Mucosa of rectum (tissue), 2 donors: ENCODE data around the gene LSAMP.

Experiments
- H3K27ac ChIP-seq, 2 donors: one replicate each; pipeline ENCODE4 v1.7.0; 2013; ENCODE audit warnings: inconsistent platforms in 2 of 2, low read depth in 2 of 2, low read length in 2 of 2
- H3K27me3 ChIP-seq, 2 donors: one replicate each; pipeline ENCODE4 v1.7.0; 2013; ENCODE audit warnings: low read length in 2 of 2; ENCODE audit not compliant: control insufficient read depth in 2 of 2, insufficient read depth in 2 of 2
- H3K36me3 ChIP-seq, 2 donors: one replicate each; pipeline ENCODE4 v1.7.0; 2013; ENCODE audit warnings: low read length in 2 of 2; ENCODE audit not compliant: control insufficient read depth in 2 of 2, insufficient read depth in 2 of 2
- H3K4me1 ChIP-seq, 2 donors: one replicate each; pipeline ENCODE4 v1.7.0; 2013; ENCODE audit warnings: low read length in 2 of 2, mild to moderate bottlenecking in 1 of 2; ENCODE audit not compliant: control insufficient read depth in 2 of 2, insufficient read depth in 2 of 2
- H3K4me3 ChIP-seq, 2 donors: one replicate each; pipeline ENCODE4 v1.7.0; 2013; ENCODE audit warnings: low read length in 2 of 2
- H3K9ac ChIP-seq, 2 donors: one replicate each; pipeline ENCODE4 v1.7.0; 2013; ENCODE audit warnings: low read length in 2 of 2, low read depth in 1 of 2, mild to moderate bottlenecking in 1 of 2
- H3K9me3 ChIP-seq, 2 donors: one replicate each; pipeline ENCODE4 v1.7.0; 2013; ENCODE audit warnings: low read length in 2 of 2; ENCODE audit not compliant: control insufficient read depth in 2 of 2
- donor health status: healthy.
- donor health status: Normal muscosa, but diverticular disease.

Gene LSAMP

DNA sequence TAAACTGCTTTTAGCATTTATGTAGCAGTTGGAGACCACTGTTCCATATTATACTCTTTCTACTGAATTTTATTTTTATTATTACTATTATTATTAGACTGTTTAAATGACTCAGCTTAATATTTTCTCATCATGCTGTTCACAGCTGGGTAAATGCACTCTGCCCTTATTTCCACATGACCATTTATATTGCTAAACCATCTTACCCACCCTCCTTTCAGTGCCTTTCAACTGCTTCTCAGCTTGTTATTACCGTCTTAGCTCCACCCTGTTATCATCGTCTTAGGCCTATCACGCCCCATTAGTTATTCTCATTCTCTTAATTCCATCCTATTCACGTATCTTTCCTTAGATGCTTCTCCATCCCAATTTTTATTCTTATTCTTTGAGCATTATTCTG, 609.3 kb downstream of the LSAMP start:
- Histone ChIP-seq H3K4me3 (no peak overlapping the region), H3K9me3 (no peaks in the 10 kb centered on the region), H3K9ac (no peak overlapping the region), H3K27ac (no peak overlapping the region), H3K27me3 (no peaks in the 10 kb centered on the region), H3K36me3 (no peaks in the 10 kb centered on the region), H3K4me1 (no peaks in the 10 kb centered on the region)

DNA sequence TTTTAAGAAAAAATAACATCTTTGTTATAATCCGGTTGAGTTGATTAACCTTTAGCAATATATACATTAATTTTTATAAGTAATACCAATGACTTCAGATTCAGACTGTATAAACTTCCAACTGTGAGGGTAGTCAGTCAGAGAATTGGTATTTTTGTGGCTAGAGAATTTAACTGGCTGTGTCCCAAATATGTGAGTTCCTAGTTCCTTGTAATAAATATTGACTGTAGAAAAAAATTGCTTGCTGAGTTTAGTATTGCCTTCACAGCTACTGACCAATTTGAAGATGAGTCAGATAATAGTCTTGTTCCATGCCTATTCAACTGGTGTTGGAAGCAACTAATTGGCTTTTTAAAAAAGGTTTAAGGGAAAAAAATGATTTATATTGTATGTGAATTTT, 611.2 kb downstream of the LSAMP start:
- Histone ChIP-seq H3K9ac (no peak overlapping the region), H3K27ac (no peak overlapping the region), H3K27me3 (no peaks in the 10 kb centered on the region), H3K4me1 (no peaks in the 10 kb centered on the region), H3K36me3 (no peaks in the 10 kb centered on the region), H3K4me3 (no peak overlapping the region), H3K9me3 (no peaks in the 10 kb centered on the region)

DNA sequence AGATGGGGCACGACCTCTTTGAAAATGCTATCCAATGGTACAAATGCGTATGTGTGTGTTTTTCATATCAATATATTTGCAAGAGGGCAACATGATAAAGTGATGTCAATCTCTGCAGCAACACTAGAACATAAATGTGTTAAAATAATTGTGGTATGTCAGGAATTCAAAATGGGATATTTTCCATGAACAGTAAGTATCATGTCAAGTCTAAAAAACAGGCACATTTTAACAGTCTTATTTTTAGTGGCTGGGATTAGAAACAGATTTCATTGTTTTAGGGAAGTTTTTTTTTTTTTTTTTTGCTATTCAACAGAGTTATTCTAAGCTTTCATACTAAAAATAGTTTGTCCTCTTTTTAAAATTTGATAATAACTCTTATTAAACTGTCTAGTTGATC, 612.2 kb downstream of the LSAMP start:
- Histone ChIP-seq H3K9ac (no peak overlapping the region), H3K27ac (no peak overlapping the region), H3K36me3 (no peaks in the 10 kb centered on the region), H3K4me1 (no peaks in the 10 kb centered on the region), H3K4me3 (no peak overlapping the region), H3K9me3 (no peaks in the 10 kb centered on the region), H3K27me3 (no peaks in the 10 kb centered on the region)

DNA sequence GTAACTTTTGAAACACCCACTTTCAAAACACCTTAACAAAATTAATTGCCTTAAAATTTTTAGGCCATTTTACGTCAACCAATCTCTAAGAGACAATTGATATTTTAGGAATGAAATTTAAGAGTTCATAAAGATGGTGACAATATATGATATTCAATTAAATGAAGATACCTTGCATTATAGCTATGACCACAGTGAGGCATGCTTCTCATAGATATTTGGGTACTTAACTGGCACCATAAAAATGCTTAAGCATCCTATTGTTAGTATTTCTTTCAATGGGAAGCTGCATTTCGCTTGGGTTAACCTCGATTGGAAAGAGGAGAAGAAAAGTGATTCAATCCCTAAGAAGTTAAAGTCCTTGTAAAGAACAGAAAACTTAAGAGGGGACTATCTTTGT, 613.0 kb downstream of the LSAMP start:
- H3K4me3 ChIP-seq: no peak overlapping the region
- no peaks in the 10 kb centered on the region for H3K36me3 ChIP-seq
- no peaks in the 10 kb centered on the region for H3K27me3 ChIP-seq
- H3K27ac ChIP-seq: no peak overlapping the region
- no peaks in the 10 kb centered on the region for H3K9me3 ChIP-seq
- H3K9ac ChIP-seq: no peak overlapping the region
- H3K4me1 ChIP-seq: no peaks in the 10 kb centered on the region

DNA sequence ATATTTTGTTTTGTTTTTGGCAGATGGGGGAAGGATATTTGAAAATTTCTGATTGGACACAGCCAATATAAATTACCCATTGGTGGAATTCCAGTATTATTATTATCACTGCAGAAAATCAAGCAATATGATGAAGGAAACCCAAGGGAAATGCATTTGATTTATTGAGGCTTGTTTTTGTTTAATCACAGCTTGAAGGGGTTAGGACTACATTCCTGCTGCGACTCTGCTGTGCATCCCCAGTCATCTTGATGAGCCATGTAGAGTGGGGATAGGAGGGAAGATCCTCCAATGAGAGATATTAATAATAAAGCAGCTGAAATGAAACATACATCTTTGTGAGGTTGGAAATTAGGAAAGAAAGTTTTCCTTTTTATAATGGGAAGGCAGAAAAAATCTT, 613.4 kb downstream of the LSAMP start:
- Histone ChIP-seq H3K4me3 (no peak overlapping the region), H3K36me3 (no peaks in the 10 kb centered on the region), H3K27me3 (no peaks in the 10 kb centered on the region), H3K4me1 (no peaks in the 10 kb centered on the region), H3K27ac (no peak overlapping the region), H3K9me3 (no peaks in the 10 kb centered on the region), H3K9ac (no peak overlapping the region)

DNA sequence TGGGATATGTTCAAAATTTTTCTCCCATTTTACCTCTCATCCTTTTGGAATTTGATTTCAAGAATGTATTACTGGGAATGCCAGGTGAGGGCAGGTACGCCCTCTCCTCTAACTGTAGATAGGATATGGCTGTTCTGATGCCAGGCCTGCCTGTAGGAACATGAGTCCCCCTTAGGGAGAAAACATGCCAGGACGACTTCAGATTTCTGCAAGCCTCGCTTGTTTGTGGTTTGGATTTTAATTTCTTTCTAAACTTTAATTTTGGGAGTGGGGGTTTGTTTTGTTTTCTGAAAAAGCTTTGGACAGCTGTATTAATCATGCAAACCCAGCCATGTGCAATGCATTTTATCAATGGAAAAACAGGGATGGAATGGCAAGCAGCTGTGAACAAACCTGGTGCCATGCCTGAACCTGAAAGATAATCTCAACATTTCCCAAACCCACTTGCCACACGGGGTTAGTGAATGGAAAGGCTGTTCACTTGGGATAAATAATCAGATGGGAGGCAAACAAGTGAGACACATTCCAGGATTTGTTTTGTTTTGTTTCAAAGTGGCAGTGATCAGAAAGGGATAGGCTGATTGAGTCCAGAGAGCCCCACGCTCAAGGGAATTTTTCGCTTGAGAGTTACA, 614.4 kb downstream of the LSAMP start:
- no peak overlapping the region for H3K27ac ChIP-seq
- no peaks in the 10 kb centered on the region for H3K27me3 ChIP-seq
- no peaks in the 10 kb centered on the region for H3K4me1 ChIP-seq
- no peaks in the 10 kb centered on the region for H3K9me3 ChIP-seq
- no peaks in the 10 kb centered on the region for H3K36me3 ChIP-seq
- no peak overlapping the region for H3K9ac ChIP-seq
- H3K4me3 ChIP-seq: no peak overlapping the region

DNA sequence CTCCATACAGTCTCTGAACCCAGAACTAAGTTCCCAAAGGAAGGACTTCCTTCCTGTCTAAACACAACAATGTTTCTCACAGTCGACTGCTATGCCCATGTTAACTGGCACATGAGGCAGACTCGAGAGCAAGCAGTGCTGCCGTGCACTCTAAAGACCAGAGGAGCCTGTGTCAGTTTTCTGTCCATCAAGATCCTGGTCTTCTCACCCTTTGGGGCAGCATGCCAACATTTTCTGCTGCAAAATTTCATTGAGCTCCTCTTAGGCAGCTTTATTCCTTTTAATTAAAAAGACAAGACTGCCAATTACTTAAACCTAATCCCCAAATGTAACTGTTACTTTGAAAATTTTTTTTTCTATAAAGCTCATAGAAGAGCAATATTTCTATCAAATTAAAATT, 616.9 kb downstream of the LSAMP start:
- no peak overlapping the region for H3K4me3 ChIP-seq
- H3K27ac ChIP-seq: no peak overlapping the region
- H3K9me3 ChIP-seq: no peaks in the 10 kb centered on the region
- no peaks in the 10 kb centered on the region for H3K4me1 ChIP-seq
- H3K9ac ChIP-seq: no peak overlapping the region
- no peaks in the 10 kb centered on the region for H3K27me3 ChIP-seq
- no peaks in the 10 kb centered on the region for H3K36me3 ChIP-seq

DNA sequence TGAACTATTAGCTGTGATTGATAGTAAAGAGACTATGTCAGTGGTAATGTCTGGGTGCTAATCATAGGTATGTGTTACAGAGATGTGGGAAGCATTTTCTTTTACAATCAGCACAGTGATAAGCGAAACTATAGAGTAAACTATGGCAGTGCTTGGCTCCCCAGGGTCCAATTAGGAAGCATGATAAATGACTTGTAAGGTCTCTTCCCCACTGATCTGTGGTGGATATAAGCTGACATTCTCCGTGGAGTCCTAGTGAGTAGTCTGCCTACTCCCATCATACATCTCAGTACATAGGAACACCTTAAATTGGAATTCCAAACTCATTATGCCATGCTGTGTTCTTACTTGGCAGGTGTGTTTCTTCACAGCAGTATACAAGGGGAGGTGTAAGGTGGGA, 617.8 kb downstream of the LSAMP start:
- H3K9me3 ChIP-seq: no peaks in the 10 kb centered on the region
- H3K36me3 ChIP-seq: no peaks in the 10 kb centered on the region
- no peak overlapping the region for H3K9ac ChIP-seq
- no peaks in the 10 kb centered on the region for H3K27me3 ChIP-seq
- no peaks in the 10 kb centered on the region for H3K4me1 ChIP-seq
- no peak overlapping the region for H3K27ac ChIP-seq
- no peak overlapping the region for H3K4me3 ChIP-seq

DNA sequence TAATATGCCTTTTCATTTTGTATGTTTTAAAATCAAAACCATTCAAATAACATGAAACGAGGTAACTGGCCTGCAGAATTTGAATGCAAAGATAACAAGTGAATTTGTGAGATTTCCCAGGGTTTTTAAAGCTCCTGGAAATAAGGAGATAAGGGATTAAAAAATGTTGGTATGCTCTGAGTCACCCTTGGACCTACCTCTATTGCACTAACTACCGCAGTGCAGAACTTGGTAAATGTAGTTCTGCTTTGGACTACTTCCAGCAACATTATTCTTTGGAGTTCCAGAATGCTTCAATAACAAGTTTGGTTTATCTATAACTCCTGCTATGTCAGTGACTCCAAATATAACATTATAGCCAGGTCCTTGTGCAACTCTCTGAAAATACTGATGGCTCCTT, 620.2 kb downstream of the LSAMP start:
- Histone ChIP-seq H3K9ac (no peak overlapping the region), H3K4me3 (no peak overlapping the region), H3K9me3 (no peaks in the 10 kb centered on the region), H3K27ac (no peak overlapping the region), H3K4me1 (no peaks in the 10 kb centered on the region), H3K36me3 (no peaks in the 10 kb centered on the region), H3K27me3 (no peaks in the 10 kb centered on the region)

DNA sequence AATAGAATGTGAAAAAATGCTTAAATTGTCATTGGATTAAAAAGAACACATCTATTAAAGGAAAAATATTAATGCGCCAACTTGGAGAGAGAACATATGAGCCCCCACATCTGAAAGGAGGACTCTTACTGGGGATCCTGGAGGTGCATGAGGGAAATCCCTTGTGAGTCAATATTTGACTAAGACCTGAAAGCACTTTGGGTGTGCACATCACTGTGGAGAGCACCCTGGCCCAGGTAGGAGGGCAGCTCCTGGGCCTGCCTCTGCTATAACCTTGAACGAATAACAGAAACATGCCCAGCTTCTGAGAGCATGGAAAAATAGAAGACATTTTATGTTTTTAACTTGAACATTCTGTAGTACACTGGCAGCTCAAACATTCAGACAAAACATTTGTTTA, 622.2 kb downstream of the LSAMP start:
- Histone ChIP-seq H3K4me1 (no peaks in the 10 kb centered on the region), H3K4me3 (no peak overlapping the region), H3K9ac (no peak overlapping the region), H3K36me3 (no peaks in the 10 kb centered on the region), H3K9me3 (no peaks in the 10 kb centered on the region), H3K27me3 (no peaks in the 10 kb centered on the region), H3K27ac (no peak overlapping the region)

DNA sequence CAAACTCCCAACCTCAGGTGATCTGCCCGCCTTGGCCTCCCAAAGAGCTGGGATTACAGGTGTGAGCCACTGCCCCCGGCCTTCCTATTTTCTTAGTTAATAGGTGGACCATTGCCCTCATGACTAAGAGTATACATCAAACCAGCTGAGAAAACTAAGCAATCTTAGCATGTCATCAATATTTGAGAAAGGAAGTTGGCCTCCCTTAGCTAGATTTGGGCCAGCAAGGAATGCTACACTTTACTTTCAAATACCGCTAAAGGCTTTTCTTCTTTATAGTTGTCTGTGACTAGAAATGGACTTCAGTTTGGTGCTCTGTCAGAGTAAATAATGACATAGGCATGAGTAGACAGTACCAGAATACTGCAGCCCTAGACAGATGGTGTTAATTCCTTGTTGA, 622.7 kb downstream of the LSAMP start:
- Histone ChIP-seq H3K9me3 (no peaks in the 10 kb centered on the region), H3K9ac (no peak overlapping the region), H3K36me3 (no peaks in the 10 kb centered on the region), H3K4me3 (no peak overlapping the region), H3K4me1 (no peaks in the 10 kb centered on the region), H3K27me3 (no peaks in the 10 kb centered on the region), H3K27ac (no peak overlapping the region)
